GM13976 (cell line): ENCODE data around the gene IMPDH2.
A peak's percentile ranks its signal among the peaks of the same experiment; 100 is the strongest.
"Not testable (repeated sequence)": the region's sequence is repeated elsewhere in the genome, so short reads cannot be mapped to it uniquely, and the experiment has no call there.

Experiments
- DNase-seq: peaks from one replicate; pipeline ENCODE4 v3.0.0; 2012; ENCODE audit warnings: low spot score
- CTCF ChIP-seq: IDR thresholded peaks from 2 replicates; pipeline ENCODE4 v1.5.1; 2012; ENCODE audit warnings: borderline replicate concordance, mild to moderate bottlenecking; ENCODE audit not compliant: insufficient read depth; ENCODE audit errors: extremely low read depth, missing control alignments, control extremely low read depth
- in situ Hi-C: fragments of 300-500 bp; cut with MboI; formaldehyde crosslinking; loops from one replicate; pipeline ENCODE4 v1.12.0; 2022; ENCODE audit warnings: low sequenced_read_pairs, mixed read lengths, inconsistent platforms; ENCODE audit not compliant: unreplicated experiment

The IMPDH2 gene

GRCh38 chr3:49013738-49014660 is 15.2 kb downstream of the IMPDH2 start:
- DNase-seq = peak; percentile 66
- in situ Hi-C loops = no loop called here
- peak; percentile 35 for TF ChIP-seq CTCF

- no peak for DNase-seq
- in situ Hi-C loops = no loop called here
- TF ChIP-seq CTCF = no peak
Measured at GRCh38 chr3:49013113-49013737, 16.0 kb downstream of the IMPDH2 start.

GRCh38 chr3:49012441-49013017 is 16.7 kb downstream of the IMPDH2 start:
- no peak for DNase-seq
- in situ Hi-C loops = no loop called here
- no peak for TF ChIP-seq CTCF

GRCh38 chr3:49009396-49009795 is 19.8 kb downstream of the IMPDH2 start:
- no peak for DNase-seq
- TF ChIP-seq CTCF = no peak
- in situ Hi-C loops = no loop called here

- in situ Hi-C loops, DNase-seq: not testable (repeated sequence)
Measured at GRCh38 chr3:49008627-49009026, 20.6 kb downstream of the IMPDH2 start.

GRCh38 chr3:49007771-49008528 is 21.2 kb downstream of the IMPDH2 start:
- in situ Hi-C loops = no loop called here
- DNase-seq = peak; percentile 89
- no peak for TF ChIP-seq CTCF
